ENCODE results near the gene GADD45A. TPM values are rescaled to one million over a fixed set of nuclear protein-coding genes. Genes with fewer than 3 reads are reported as not detected.

Gene GADD45A
- 10 to 100 TPM; 48.0 to 52.4 TPM for total RNA-seq
- 31.4 TPM for polyA plus RNA-seq (2013, experiment 1 of 2)
- polyA plus RNA-seq (2013, experiment 2 of 2) = 34.8 TPM
- long read RNA-seq, experiment 1, transcript GADD45A-202 (4 exons, 1,496 nt) = major isoform, 22 of 29 reads
- long read RNA-seq, experiment 1, partial matches to known transcripts = 5 of 29 reads
- long read RNA-seq, experiment 1, other reads (novel, unspliced or antisense) = 1 of 29 reads
- long read RNA-seq, experiment 2, transcript GADD45A-202 (4 exons, 1,496 nt) = major isoform, 63 of 72 reads
- long read RNA-seq, experiment 2, partial matches to known transcripts = 3 of 72 reads
- long read RNA-seq, experiment 2, other reads (novel, unspliced or antisense) = 5 of 72 reads
- long read RNA-seq, experiment 3, partial matches to known transcripts = 5 of 8 reads
- long read RNA-seq, experiment 3, other reads (novel, unspliced or antisense) = 2 of 8 reads
- long read RNA-seq, experiment 4, partial matches to known transcripts = 3 of 6 reads
- long read RNA-seq, experiment 4, other reads (novel, unspliced or antisense) = 0 of 6 reads

GRCh38 chr1:67685067-67685557 is at the start of gene GADD45A:
TSS of gene GADD45A (plus strand) at chr1:67685201. CDS start at chr1:67685495, 294 bp downstream.
- Histone ChIP-seq H3K27ac (ENCODE audit: low read depth, low read length) (peak within 1 kb of the TSS; percentile 88), H3K4me1 (ENCODE audit: control insufficient read depth, insufficient read depth, low read length) (peaks cover 20% of the 10 kb centered on the region), H3K36me3 (ENCODE audit: control insufficient read depth, insufficient read depth, low read length) (peaks cover 32% of the 10 kb centered on the region), H3K9ac (ENCODE audit: extremely low read depth, low read length, poor library complexity, severe bottlenecking) (peak within 1 kb of the TSS; percentile 77), H3K9me3 (ENCODE audit: control insufficient read depth, low read length) (no peaks in the 10 kb centered on the region), H3K4me3 (ENCODE audit: low read length) (peak within 1 kb of the TSS; percentile 91), H3K27me3 (ENCODE audit: control insufficient read depth, insufficient read depth, low read length, poor library complexity, severe bottlenecking) (no peaks in the 10 kb centered on the region)
- H3K27ac Mint-ChIP-seq = peak within 1 kb of the TSS; percentile 94
- peaks cover 30% of the 10 kb centered on the region for H3K4me1 Mint-ChIP-seq
- peak; percentile 100 for DNase-seq
- TF ChIP-seq, protein P1, sequence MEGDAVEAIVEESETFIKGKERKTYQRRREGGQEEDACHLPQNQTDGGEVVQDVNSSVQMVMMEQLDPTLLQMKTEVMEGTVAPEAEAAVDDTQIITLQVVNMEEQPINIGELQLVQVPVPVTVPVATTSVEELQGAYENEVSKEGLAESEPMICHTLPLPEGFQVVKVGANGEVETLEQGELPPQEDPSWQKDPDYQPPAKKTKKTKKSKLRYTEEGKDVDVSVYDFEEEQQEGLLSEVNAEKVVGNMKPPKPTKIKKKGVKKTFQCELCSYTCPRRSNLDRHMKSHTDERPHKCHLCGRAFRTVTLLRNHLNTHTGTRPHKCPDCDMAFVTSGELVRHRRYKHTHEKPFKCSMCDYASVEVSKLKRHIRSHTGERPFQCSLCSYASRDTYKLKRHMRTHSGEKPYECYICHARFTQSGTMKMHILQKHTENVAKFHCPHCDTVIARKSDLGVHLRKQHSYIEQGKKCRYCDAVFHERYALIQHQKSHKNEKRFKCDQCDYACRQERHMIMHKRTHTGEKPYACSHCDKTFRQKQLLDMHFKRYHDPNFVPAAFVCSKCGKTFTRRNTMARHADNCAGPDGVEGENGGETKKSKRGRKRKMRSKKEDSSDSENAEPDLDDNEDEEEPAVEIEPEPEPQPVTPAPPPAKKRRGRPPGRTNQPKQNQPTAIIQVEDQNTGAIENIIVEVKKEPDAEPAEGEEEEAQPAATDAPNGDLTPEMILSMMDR (conservative IDR thresholded peaks at IDR 0.05) = no peak
- H3K9me3 Mint-ChIP-seq = no peaks in the 10 kb centered on the region
- no peaks in the 10 kb centered on the region for H3K27me3 Mint-ChIP-seq (ENCODE audit: insufficient read depth)
- H3K36me3 Mint-ChIP-seq (ENCODE audit: low read depth) = peaks cover 18% of the 10 kb centered on the region
- 0% methylated on average over 19 to 39 of the region's 39 CpGs for WGBS, 2 experiments (ENCODE audit: insufficient coverage in 1 of 2, insufficient read length in 1 of 2)
- H3K4me3 Mint-ChIP-seq = peak within 1 kb of the TSS; percentile 92

DNA sequence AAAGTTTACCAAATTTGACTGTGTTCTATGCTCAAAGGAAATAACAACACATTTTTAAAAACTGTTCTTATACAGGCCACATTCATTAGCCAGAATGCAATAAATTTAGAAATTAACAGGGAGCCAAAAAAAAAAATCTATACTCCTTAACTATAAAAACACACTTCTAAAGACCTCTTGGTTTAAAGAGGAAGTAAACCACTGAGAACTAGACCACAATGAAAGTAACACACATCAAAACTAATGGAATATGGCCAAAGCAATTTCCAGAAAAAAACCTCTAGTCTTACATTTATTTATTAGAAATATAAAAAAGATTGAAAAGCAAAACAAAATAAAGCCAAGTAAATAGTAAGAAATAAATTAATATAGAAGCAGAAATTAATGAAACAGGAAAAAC is 48.9 kb upstream of the GADD45A start:
- H3K36me3 Mint-ChIP-seq (ENCODE audit: low read depth) = no peaks in the 10 kb centered on the region
- no peaks in the 10 kb centered on the region for H3K36me3 ChIP-seq (ENCODE audit: control insufficient read depth, insufficient read depth, low read length)

GRCh38 chr1:67639361-67639760 is 45.6 kb upstream of the GADD45A start:
- Mint-ChIP-seq H3K4me3 (no peak overlapping the region), H3K27ac (no peak overlapping the region), H3K9me3 (no peaks in the 10 kb centered on the region), H3K4me1 (peaks cover 11% of the 10 kb centered on the region), H3K36me3 (ENCODE audit: low read depth) (no peaks in the 10 kb centered on the region), H3K27me3 (ENCODE audit: insufficient read depth) (no peaks in the 10 kb centered on the region)
- Histone ChIP-seq H3K4me3 (ENCODE audit: low read length) (no peak overlapping the region), H3K27ac (ENCODE audit: low read depth, low read length) (no peak overlapping the region), H3K9me3 (ENCODE audit: control insufficient read depth, low read length) (no peaks in the 10 kb centered on the region), H3K27me3 (ENCODE audit: control insufficient read depth, insufficient read depth, low read length, poor library complexity, severe bottlenecking) (no peaks in the 10 kb centered on the region), H3K4me1 (ENCODE audit: control insufficient read depth, insufficient read depth, low read length) (no peaks in the 10 kb centered on the region), H3K9ac (ENCODE audit: extremely low read depth, low read length, poor library complexity, severe bottlenecking) (no peak overlapping the region), H3K36me3 (ENCODE audit: control insufficient read depth, insufficient read depth, low read length) (no peaks in the 10 kb centered on the region)
- TF ChIP-seq, protein P1 (conservative IDR thresholded peaks at IDR 0.05) = no peak
- WGBS, 2 experiments (ENCODE audit: insufficient coverage in 1 of 2, insufficient read length in 1 of 2) = 83 to 91% methylated on average over 6 of the region's 6 CpGs
- DNase-seq = no peak

More for the DNA sequence above, 48.9 kb upstream of the GADD45A start:
- H3K4me1 ChIP-seq (ENCODE audit: control insufficient read depth, insufficient read depth, low read length) = no peaks in the 10 kb centered on the region
- H3K4me1 Mint-ChIP-seq = peaks cover 6% of the 10 kb centered on the region
- H3K4me3 Mint-ChIP-seq = no peak overlapping the region
- H3K27ac ChIP-seq (ENCODE audit: low read depth, low read length) = no peak overlapping the region
- no peak overlapping the region for H3K4me3 ChIP-seq (ENCODE audit: low read length)
- no peak overlapping the region for H3K27ac Mint-ChIP-seq
- TF ChIP-seq, protein P1 (conservative IDR thresholded peaks at IDR 0.05) = no peak
- H3K27me3 Mint-ChIP-seq (ENCODE audit: insufficient read depth) = no peaks in the 10 kb centered on the region
- no peak for DNase-seq
- no peak overlapping the region for H3K9ac ChIP-seq (ENCODE audit: extremely low read depth, low read length, poor library complexity, severe bottlenecking)
- H3K9me3 ChIP-seq (ENCODE audit: control insufficient read depth, low read length) = no peaks in the 10 kb centered on the region
- no peaks in the 10 kb centered on the region for H3K9me3 Mint-ChIP-seq
- H3K27me3 ChIP-seq (ENCODE audit: control insufficient read depth, insufficient read depth, low read length, poor library complexity, severe bottlenecking) = no peaks in the 10 kb centered on the region
